ENCODE results near the gene AGMAT. TPM values are rescaled to one million over a fixed set of nuclear protein-coding genes. Genes with fewer than 3 reads are reported as not detected.

The AGMAT gene
- total and polyA plus RNA-seq, 9 of the 15 experiments (the other 6 are each of a cell fraction or from before 2014, with no cell fraction given) = not detected

- no peak for TF ChIP-seq ZNF592 (IDR thresholded peaks at IDR 0.05)
- no peak for TF ChIP-seq NR2C2 (CRISPR knock-in tag; IDR thresholded peaks at IDR 0.05)
- TF ChIP-seq NR2C2 (tag; IDR thresholded peaks at IDR 0.05) = no peak
- TF ChIP-seq CREM (IDR thresholded peaks at IDR 0.05; ENCODE audit: low read depth) = 0 out of 2 replicates have a peak, but pooled peaks have one; percentile 4
- no peak for TF ChIP-seq ARHGAP35 (IDR thresholded peaks at IDR 0.05; ENCODE audit: partially characterized antibody)
- no peak for TF ChIP-seq MIER1 (IDR thresholded peaks at IDR 0.05; ENCODE audit: low read depth)
- no peak for TF ChIP-seq ZNF316 (IDR thresholded peaks at IDR 0.05)
- no peak for TF ChIP-seq ZNF23 (CRISPR knock-in tag; IDR thresholded peaks at IDR 0.05)
- TF ChIP-seq ZFP91 (CRISPR knock-in tag; IDR thresholded peaks at IDR 0.05) = no peak
- TF ChIP-seq ZNF57 (CRISPR knock-in tag; IDR thresholded peaks at IDR 0.05) = no peak
- TF ChIP-seq ZFX (CRISPR knock-in tag; IDR thresholded peaks at IDR 0.05) = no peak
- TF ChIP-seq PHB2 (IDR thresholded peaks at IDR 0.05; ENCODE audit: low read depth) = no peak
- no peak for TF ChIP-seq TCFL5 (CRISPR knock-in tag; conservative IDR thresholded peaks at IDR 0.05)
- TF ChIP-seq RBBP5 (IDR thresholded peaks at IDR 0.05; ENCODE audit: borderline replicate concordance, insufficient read depth, low read length, poor library complexity, severe bottlenecking) = no peak
- TF ChIP-seq C11orf30 (IDR thresholded peaks at IDR 0.05; ENCODE audit: low read depth) = no peak
- TF ChIP-seq EP400 (IDR thresholded peaks at IDR 0.05) = peak; percentile 47; the same call in 1 of the 2 replicates
- no peak for TF ChIP-seq GTF2E2 (tag; IDR thresholded peaks at IDR 0.05)
- no peak for TF ChIP-seq ELF2 (CRISPR knock-in tag; IDR thresholded peaks at IDR 0.05)
- no peak for TF ChIP-seq KDM1A (IDR thresholded peaks at IDR 0.05)
These were observed 35.3 kb upstream of the AGMAT start (continued) for GRCh38 chr1:15620155-15620545.

All from K562 (cell line).